Epithelial cell of proximal tubule (primary cell): Measurements from ENCODE around the gene NMUR1. TPM values are rescaled to one million over a fixed set of nuclear protein-coding genes. Genes with fewer than 3 reads are reported as not detected.

Source experiments
- DNase-seq: peaks from one replicate; pipeline ENCODE4 v3.0.0-alpha.2; 2011; ENCODE audit warnings: low read depth
- H3K4me3 ChIP-seq: 2 replicates; pipeline ENCODE4 v1.5.1; 2011; ENCODE audit warnings: low read depth, mild to moderate bottlenecking, low read length
- total RNA-seq: library from RNA; depleted of rRNA; stranded (reverse); fragments of >200 nt; gene quantifications from 2 replicates; pipeline ENCODE4 v1.2.3, GENCODE V29; 2015
- TF ChIP-seq, protein P1 (sequence below): conservative IDR thresholded peaks from 2 replicates; pipeline ENCODE4 v1.5.1; 2012; ENCODE audit warnings: low read depth, mild to moderate bottlenecking, low read length

NMUR1 gene
- total RNA-seq, 1 donor from 2014 or later: not detected

DNA sequence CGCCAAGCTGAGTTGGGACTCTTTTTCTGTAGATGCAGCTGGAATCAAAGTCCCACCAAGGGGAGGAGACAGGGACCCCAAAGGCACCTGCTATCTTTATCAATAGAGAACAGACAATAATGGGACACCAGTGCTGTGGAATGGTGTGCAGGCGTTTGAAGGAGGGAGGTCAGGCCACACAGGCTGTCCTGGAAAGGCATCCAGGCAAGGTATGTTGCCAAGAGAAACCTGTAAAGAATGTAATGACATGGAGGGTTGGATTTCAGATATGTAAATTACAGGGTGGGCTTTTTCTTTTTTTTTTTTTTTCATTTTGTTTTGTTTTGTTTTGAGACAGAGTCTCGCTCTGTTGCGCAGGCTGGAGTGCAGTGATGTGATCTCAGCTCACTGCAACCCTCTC, 9.7 kb upstream of the NMUR1 start:
- TF ChIP-seq, protein P1, sequence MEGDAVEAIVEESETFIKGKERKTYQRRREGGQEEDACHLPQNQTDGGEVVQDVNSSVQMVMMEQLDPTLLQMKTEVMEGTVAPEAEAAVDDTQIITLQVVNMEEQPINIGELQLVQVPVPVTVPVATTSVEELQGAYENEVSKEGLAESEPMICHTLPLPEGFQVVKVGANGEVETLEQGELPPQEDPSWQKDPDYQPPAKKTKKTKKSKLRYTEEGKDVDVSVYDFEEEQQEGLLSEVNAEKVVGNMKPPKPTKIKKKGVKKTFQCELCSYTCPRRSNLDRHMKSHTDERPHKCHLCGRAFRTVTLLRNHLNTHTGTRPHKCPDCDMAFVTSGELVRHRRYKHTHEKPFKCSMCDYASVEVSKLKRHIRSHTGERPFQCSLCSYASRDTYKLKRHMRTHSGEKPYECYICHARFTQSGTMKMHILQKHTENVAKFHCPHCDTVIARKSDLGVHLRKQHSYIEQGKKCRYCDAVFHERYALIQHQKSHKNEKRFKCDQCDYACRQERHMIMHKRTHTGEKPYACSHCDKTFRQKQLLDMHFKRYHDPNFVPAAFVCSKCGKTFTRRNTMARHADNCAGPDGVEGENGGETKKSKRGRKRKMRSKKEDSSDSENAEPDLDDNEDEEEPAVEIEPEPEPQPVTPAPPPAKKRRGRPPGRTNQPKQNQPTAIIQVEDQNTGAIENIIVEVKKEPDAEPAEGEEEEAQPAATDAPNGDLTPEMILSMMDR: no peak
- H3K4me3 ChIP-seq: no peak overlapping the region
- no peak for DNase-seq

- no peak overlapping the region for H3K4me3 ChIP-seq
- TF ChIP-seq, protein P1: no peak
- no peak for DNase-seq
These were observed 5.7 kb upstream of the NMUR1 start for GRCh38 chr2:231535961-231536360.

DNA sequence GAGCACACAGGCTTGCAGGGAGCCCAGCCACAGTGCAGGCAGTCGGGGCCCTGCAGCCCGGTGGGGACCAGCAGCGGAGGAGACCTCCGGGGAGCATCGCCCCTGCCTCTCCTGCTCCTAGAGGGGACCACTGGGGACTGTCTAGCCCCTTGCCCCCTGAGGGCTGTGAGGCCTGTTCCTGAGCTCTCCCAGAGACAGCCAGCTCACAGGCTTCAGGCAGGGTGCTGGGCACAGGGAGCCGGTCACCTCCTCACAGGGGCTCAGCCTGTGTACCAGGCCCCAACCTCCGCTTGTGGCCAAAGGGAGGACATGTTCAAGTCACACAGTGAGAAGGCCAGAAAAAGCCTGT, 3.5 kb upstream of the NMUR1 start:
- TF ChIP-seq, protein P1: no peak
- no peak for DNase-seq
- no peak overlapping the region for H3K4me3 ChIP-seq

DNA sequence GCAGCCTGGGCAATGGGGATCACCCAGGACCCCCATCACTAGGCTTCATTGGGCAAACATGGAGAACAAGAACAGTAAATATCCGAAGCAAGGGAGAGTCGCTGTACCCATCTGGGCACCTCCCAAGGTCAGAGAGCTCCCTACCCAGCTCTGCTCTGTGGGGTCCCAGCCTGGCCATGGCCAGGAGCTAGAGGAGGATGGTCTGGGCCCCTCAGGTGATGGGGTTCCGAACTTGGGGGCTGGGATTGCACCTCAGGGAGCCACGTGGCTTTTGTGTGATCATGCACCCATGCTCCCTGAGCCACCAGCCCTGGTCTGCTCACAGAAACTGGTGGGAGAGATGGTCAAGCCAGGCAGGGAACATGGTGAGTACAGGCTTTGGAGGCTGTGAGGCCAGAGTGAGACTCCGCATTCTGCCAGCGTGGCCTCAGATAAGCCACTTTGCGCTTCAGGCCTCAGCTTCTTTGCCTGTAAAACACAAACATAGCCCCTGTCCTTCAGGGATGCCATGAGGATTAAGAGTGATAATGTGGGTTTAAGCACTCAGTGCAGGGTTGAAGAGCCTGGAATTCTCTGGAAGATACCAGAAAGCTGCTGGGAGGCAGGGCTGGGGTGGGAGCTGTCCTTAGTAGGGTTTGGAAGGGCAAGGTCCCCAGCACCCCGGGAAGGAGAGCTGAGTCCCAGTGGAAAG, 3.0 kb upstream of the NMUR1 start:
- H3K4me3 ChIP-seq: no peak overlapping the region
- DNase-seq: no peak
- TF ChIP-seq, protein P1: no peak

DNA sequence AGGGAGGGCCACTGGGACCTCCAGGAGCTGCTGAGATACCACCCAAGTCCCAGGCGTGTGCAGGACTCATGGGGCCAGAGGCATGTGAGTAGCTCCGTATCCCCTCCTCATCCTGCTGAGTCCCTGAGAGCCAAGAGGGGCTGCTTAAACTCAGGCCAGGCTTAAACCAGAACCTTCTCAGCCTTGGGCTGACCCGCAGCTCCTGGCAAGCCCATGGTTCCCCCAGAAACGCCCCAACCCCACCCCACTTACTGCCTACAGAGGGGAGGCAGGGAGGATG, 2.5 kb upstream of the NMUR1 start:
- H3K4me3 ChIP-seq: no peak overlapping the region
- TF ChIP-seq, protein P1: no peak
- no peak for DNase-seq

DNA sequence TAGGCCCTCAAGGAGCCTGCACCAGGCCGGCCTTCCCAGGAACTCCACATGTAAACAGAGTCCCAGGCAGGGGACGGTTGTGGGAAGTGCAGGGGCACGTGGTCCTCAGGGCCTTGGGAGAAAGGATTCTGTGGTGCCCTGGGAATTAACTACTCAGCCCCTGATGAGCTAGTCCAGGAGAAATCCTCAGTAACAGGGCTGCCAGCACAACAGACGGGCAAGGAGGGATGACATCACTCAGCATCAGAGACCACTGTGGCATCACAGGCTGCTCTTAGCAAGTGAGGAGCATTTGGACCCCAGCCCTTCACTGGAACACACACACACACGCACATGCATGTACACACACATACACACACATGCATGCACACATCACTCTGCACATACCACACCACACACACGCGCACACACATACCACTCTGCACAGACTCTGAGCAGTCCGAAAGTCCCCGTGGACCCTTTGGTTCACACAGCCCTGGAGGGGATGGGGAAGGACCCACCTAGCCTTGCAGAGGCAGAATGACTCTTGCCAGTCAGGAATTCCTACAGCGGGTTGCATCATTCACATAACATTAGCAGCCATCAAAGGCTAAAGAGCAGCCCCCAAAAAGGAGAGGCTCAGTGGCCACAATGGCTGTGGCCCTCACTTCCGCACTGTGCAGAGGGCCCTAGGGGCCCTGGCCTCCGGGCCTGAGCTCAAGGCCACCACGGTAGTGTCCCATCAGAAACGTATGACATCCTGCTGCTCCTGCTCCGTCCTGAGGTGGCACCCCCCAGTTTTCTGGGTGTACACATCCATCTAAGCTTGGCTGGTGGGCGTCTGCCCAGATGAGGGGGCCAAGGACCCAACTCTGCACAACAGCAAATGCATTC, 1.9 kb upstream of the NMUR1 start:
- H3K4me3 ChIP-seq: no peak overlapping the region
- TF ChIP-seq, protein P1: no peak

DNA sequence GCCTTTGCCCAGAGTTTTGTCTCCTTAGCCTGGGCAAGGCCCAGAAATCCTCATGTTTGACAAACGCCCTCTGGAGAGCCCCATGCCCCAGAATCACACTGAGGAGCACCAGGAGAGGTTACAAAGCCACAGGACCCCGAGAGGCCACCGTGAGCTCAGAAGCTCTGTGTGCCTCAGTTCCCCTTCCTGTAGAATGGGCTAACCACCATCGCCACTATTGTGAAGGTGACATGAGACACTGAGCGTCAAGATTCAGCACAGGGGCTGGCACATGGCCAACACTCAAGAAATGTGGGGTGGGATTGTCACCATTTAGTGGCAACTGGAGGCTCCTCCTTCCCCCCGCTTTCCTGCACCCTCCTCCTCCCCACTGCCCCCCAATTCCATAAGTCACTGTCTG, 1.2 kb upstream of the NMUR1 start:
- no peak overlapping the region for H3K4me3 ChIP-seq
- TF ChIP-seq, protein P1: no peak
- DNase-seq: no peak

More for the DNA sequence above, 1.9 kb upstream of the NMUR1 start:
- DNase-seq: no peak
